ACHN (cell line): ENCODE measurements around the gene DIAPH2.

Source experiments
- DNase-seq: peaks from one replicate; pipeline ENCODE4 v3.0.0-alpha.2; 2015
- in situ Hi-C: cut with HindIII; loops from 2 replicates; pipeline ENCODE4 v1.10.0; 2017; ENCODE audit warnings: low sequenced_read_pairs, low pct_ligation_motif_present, low pct_unique_long_range_greater_than_20kb

The DIAPH2 gene

GRCh38 chrX:97446298-97446882, 761.7 kb downstream of the DIAPH2 start:
- DNase-seq = peak; percentile 1
- in situ Hi-C loops = no loop called here

- no peak for DNase-seq
- in situ Hi-C loops = no loop called here
Measured at GRCh38 chrX:97447306-97447705, 762.7 kb downstream of the DIAPH2 start.

- in situ Hi-C loops = no loop called here
Measured at GRCh38 chrX:97452283-97452682, 767.6 kb downstream of the DIAPH2 start.

DNA sequence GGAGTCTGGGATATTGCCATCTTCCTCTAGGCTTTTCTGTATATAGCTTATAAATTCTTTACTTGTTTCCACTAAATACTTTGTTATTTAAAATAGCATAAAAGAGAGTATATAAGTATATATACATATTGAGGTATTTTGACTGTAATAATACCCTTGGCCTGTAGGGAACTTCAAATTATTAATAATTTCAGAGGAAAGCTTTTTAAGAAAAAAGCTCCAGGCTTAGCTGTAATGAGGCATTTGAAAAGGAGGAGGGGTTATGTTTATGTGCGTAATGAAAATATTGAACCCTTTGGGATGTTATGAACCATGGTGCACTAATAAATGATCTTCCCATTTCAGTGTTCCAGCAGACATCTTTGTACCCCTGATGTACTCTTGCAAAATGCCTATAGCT, 777.1 kb downstream of the DIAPH2 start:
- DNase-seq = no peak
- in situ Hi-C loops = no loop called here

More at GRCh38 chrX:97452283-97452682, 767.6 kb downstream of the DIAPH2 start:
- DNase-seq = no peak

DNA sequence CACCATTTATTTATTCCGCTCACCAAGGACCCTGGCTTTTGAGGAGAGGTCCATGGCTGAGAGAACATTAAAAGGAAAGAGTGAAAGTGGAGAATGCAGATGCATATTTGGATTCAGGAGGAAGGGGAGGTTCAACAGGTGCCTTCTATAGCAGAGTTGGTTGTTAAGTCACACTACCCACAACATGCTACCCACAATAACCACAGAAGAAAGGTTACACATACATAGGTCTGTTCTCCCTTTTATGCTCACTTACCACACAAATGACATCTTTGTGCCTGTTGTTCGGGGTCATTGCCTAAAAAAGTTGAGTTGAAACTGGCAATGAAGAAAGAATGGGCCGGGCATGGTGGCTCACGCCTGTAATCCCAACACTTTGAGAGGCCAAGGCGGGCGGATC, 786.4 kb downstream of the DIAPH2 start:
- no peak for DNase-seq
- in situ Hi-C loops = no loop called here

- in situ Hi-C loops = no loop called here
- no peak for DNase-seq
Measured at GRCh38 chrX:97474933-97475332, 790.3 kb downstream of the DIAPH2 start.

DNA sequence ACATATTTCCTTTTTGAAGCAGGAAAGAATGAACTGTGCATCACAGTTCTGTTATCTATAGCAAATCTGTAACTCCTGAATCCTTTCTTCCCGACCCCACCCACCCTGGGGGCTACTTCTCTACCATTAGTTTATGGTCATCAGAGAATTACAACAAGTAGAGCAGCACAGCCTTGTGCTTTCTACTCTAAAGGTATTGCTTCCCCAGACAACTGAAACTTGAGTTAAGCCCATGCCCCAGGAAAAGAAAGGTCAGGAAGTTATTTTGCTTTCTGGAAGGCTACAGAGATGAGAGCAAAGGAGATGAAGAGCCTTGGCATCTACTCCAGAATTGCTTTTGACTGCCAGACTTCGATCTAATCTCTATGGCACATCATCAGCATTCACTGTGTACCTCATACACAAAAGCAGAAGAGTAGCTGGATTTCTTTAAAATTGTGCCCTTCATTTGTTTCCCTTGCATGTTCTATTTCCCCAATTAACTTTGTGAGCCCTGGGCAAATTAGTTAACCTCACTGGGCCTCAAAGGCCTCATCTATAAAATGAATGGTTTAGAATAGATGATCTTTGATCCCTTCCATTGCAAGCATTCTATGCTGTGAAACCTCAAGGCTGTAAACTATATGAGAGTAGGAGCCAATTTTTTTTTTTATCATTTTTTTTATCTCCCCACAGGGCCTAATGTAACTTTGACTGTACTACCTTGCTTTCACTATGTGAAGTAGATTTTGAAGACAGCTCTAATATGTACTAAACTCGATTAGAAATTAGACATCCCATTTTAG, 794.7 kb downstream of the DIAPH2 start:
- DNase-seq = no peak
- in situ Hi-C loops = no loop called here

- in situ Hi-C loops = no loop called here
- DNase-seq = no peak
Measured at GRCh38 chrX:97481228-97481627, 796.6 kb downstream of the DIAPH2 start.

DNA sequence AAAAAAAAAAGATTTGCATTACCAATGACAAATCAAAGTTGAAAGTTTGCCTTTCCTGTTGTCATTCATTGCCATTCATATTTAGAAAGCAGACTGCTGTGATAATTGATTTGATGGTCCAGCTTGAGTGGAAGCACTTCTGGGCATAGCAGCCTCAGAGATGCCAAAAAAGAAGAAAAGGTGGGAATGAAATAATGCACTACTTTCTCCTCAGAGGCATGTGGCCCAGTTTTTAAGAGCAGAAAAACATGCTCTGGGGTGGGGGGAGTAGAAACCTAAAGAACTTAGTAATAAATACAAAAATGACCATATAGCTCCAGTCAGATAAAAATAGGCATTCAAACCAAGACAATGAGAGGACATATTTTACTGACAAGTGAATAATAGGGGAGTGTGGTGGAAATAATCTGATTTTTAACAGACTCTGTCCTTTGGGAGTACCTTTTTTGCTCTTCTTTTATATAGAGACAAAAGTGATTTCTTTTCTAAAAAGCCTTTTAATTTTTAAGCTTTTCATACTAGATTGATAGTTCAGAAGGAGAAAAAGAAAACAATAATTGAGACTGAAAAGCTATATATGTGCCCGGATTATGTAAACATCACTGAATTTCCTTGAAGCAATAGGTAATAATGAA, 798.1 kb downstream of the DIAPH2 start:
- in situ Hi-C loops = no loop called here
- no peak for DNase-seq

- DNase-seq = no peak
- in situ Hi-C loops = no loop called here
Measured at GRCh38 chrX:97490656-97491055, 806.0 kb downstream of the DIAPH2 start.

- DNase-seq = no peak
- in situ Hi-C loops = no loop called here
Measured at GRCh38 chrX:97494756-97495372, 810.2 kb downstream of the DIAPH2 start.

DNA sequence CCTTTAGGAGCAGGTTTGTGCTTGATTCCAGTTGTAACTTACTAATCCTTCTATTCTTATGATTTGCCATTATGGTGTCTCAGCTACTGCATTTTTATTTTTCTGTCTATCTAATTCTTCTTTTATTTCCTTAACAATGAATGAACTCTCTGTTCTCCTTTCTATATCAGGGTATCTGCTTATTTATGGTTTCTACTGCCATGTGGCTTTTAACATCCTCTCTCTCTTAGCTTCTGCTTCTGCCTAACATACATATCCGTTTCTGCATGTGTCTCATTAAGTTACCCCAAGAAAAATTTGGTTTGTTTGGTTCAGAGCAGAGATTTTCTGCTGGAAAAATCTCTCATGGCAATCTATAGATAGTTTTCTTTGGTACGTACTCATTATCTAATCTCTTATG, 813.5 kb downstream of the DIAPH2 start:
- in situ Hi-C loops = no loop called here
- DNase-seq = no peak

DNA sequence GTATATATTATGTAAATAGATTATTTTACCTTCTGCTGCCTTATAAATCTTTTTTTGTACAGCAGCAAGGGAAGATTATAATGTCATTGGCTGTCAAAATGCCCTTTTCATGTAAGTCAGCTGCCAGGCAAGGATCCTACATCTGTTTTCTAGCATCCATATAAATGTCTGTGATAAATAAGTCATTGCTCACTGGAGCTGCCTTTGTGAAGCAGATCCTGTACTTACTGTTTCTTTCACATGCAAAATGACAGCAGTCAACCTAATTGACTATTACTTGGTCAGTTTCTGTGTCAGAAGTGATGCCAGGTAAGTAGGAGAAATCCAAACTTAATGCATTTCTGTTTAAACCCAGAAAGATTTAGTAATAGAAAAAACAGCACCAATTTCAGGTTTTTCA, 819.8 kb downstream of the DIAPH2 start:
- no peak for DNase-seq
- in situ Hi-C loops = no loop called here

- in situ Hi-C loops = no loop called here
- DNase-seq = no peak
Measured at GRCh38 chrX:97517763-97518162, 833.1 kb downstream of the DIAPH2 start.

DNA sequence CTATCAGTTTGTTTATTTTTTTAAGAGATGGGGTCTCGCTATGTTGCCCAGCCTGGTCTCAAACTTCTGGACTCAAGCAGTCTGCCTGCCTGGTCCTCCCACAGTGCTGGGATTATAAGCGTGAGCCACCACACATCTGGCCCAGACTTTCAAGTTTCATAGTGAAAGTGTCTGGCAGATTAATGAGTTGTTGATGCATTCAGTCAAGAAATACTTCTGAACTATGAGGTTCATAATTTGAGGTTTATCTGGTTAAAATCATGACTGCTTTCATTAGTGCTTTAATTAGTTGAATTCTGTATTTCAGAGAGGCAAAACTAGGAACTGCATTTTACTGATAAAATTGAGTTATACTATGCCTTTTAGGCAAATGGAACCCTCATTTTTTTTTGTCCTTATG, 837.7 kb downstream of the DIAPH2 start:
- in situ Hi-C loops = no loop called here
- no peak for DNase-seq

GRCh38 chrX:97524340-97524739, 839.7 kb downstream of the DIAPH2 start:
- no peak for DNase-seq
- in situ Hi-C loops = no loop called here

- peak; percentile 6 for DNase-seq
- in situ Hi-C loops = no loop called here
Measured at GRCh38 chrX:97524997-97525396, 840.4 kb downstream of the DIAPH2 start.

DNA sequence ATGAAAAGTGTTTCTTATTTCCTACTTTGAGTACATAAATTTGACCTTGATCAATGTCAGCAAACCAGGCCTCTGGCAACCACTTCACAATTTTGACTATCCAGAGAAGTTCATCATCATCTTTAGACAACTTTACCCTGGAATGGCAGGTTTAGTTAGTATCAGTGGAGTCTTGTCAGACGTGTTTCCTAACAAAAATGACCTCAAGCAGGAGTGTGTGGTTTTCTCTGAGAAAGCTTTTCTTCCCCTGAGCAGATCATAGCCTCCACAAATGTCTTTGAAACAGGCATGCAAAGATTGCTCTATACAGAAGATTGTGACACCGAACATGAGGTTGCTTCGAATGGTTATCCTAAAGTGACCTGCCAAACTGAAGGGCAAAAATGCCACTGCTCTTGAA, 841.3 kb downstream of the DIAPH2 start:
- no peak for DNase-seq
- in situ Hi-C loops = no loop called here

- in situ Hi-C loops = no loop called here
- no peak for DNase-seq
Measured at GRCh38 chrX:97527725-97528124, 843.1 kb downstream of the DIAPH2 start.
